HG03442 (cell line): Measurements from ENCODE around the gene PCDHGA7.
"Not testable (repeated sequence)": the region's sequence is repeated elsewhere in the genome, so short reads cannot be mapped to it uniquely, and the experiment has no call there.

Experiments
- ATAC-seq: cut with Tn5 transposase; IDR thresholded peaks from one replicate; pipeline ENCODE4 v1.9.1; 2021; ENCODE audit warnings: mild to moderate bottlenecking, moderate library complexity; ENCODE audit not compliant: unreplicated experiment

Gene PCDHGA7

DNA sequence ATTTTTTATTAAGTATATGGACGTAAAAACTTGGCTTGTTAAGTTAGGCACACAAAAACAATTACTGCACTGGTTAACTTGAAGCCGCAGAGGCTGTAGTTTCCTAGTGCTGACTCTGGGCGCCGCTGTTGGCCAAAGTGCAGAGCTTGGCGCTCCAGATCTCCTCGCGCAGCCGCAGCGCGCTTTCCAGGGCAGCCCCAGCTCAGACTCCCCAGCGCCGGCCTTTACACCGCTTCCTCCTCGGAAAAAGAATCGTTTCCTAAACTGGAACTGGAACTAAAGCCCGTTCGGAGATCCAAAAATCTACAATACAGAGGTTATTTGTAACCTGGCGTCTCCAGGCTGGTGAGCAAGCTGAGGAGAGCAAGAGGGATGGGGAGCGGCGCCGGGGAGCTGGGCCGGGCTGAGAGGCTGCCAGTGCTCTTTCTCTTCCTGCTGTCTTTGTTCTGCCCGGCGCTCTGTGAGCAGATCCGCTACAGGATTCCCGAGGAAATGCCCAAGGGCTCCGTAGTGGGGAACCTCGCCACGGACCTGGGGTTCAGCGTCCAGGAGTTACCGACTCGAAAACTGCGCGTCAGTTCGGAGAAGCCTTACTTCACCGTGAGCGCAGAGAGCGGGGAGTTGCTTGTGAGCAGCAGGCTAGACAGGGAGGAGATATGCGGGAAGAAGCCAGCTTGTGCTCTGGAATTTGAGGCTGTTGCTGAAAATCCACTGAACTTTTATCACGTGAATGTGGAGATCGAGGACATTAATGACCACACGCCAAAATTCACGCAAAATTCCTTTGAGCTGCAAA is 15.4 kb downstream of the PCDHGA7 start, which contains the start of gene PCDHGB5:
TSS of gene PCDHGB5 (plus strand) at position 192 of the 796 bp plus-strand sequence. CDS start at position 373, 181 bp downstream.
- peak; percentile 78 for ATAC-seq

DNA sequence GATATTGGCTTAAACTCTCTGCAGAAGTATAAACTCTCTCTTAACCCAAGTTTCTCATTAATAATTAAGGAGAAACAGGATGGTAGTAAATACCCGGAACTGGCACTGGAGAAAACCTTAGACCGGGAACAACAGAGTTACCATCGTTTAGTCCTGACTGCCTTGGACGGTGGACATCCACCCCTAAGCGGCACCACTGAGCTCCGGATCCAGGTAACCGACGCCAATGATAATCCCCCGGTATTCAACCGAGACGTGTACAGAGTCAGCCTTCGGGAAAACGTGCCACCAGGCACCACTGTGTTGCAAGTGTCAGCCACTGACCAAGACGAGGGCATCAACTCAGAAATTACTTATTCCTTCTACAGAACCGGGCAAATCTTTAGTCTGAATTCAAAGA is 16.1 kb downstream of the PCDHGA7 start:
- no peak for ATAC-seq

DNA sequence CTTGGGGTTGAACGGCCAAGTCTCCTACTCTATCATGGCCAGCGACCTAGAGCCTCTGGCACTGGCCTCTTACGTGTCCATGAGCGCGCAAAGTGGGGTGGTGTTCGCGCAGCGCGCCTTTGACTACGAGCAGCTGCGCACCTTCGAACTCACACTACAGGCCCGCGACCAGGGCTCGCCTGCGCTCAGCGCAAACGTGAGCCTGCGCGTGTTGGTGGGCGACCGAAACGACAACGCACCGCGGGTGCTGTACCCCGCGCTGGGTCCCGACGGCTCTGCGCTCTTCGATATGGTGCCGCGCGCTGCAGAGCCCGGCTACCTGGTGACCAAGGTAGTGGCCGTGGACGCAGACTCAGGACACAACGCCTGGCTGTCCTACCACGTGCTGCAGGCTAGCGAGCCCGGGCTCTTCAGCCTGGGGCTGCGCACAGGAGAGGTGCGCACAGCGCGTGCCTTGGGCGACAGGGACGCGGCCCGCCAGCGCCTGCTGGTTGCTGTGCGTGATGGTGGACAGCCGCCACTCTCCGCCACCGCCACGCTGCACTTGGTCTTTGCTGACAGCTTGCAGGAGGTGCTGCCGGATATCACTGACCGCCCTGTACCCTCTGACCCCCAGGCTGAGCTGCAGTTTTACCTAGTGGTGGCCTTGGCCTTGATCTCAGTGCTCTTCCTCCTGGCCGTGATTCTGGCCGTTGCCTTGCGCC is 17.2 kb downstream of the PCDHGA7 start:
- no peak for ATAC-seq

DNA sequence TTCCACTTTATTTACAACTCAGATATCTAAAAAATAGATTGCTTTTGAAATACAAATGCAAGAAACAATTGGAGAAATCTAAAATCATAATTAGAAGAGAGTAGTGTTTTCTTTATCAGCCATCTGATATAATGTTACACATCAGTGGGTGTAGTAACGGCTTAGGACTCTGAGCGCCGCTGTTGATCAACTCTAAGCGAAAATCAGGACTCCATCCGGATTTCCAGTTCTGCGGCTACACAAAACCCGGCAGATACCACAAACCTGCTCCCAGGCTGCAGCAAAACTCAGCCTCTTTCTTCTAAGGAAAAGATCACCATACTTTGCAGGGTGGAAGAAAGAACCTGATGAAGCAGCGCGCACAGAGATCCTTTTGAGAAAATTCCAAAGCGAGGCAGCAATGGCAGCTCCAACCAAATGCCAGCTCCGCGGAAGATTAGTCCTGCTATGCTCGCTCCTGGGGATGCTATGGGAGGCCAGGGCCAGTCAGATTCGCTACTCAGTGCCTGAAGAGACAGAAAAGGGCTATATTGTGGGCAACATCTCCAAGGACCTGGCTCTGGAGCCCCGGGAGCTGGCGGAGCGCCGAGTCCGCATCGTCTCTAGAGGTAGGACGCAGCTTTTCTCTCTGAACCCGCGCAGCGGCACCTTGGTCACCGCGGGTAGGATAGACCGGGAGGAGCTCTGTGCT is 20.2 kb downstream of the PCDHGA7 start, which contains the start of gene PCDHGA9:
TSS of gene PCDHGA9 (plus strand) at position 226 of the 691 bp plus-strand sequence. CDS start at position 401, 175 bp downstream.
- no peak for ATAC-seq

GRCh38 chr5:141403387-141403786 is 20.8 kb downstream of the PCDHGA7 start:
- no peak for ATAC-seq

GRCh38 chr5:141407790-141408505 is 25.4 kb downstream of the PCDHGA7 start, which contains the start of gene PCDHGB6:
PCDHGB6 (plus strand) TSS chr5:141408021; CDS start chr5:141408203, 182 bp downstream.
- peak; percentile 38 for ATAC-seq

DNA sequence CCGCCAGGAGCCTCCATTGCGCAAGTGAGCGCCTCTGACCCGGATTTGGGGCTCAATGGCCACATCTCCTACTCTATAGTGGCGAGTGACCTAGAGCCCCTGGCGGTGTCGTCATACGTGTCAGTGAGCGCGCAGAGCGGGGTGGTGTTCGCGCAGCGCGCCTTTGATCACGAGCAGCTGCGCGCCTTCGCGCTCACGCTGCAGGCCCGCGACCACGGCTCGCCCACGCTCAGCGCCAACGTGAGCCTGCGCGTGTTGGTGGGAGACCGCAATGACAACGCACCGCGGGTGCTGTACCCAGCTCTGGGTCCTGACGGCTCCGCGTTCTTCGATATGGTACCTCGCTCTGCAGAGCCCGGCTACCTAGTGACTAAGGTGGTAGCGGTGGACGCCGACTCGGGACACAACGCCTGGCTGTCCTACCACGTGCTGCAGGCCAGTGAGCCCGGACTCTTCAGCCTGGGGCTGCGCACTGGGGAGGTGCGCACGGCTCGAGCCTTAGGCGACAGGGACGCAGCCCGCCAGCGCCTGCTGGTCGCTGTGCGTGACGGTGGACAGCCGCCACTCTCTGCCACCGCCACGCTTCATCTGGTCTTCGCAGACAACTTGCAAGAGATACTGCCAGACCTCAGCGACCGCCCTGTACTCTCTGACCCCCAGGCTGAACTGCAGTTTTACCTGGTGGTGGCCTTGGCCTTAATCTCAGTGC is 27.2 kb downstream of the PCDHGA7 start:
- no peak for ATAC-seq

- ATAC-seq, result no peak
Observed at GRCh38 chr5:141411575-141411974, 29.0 kb downstream of the PCDHGA7 start.

DNA sequence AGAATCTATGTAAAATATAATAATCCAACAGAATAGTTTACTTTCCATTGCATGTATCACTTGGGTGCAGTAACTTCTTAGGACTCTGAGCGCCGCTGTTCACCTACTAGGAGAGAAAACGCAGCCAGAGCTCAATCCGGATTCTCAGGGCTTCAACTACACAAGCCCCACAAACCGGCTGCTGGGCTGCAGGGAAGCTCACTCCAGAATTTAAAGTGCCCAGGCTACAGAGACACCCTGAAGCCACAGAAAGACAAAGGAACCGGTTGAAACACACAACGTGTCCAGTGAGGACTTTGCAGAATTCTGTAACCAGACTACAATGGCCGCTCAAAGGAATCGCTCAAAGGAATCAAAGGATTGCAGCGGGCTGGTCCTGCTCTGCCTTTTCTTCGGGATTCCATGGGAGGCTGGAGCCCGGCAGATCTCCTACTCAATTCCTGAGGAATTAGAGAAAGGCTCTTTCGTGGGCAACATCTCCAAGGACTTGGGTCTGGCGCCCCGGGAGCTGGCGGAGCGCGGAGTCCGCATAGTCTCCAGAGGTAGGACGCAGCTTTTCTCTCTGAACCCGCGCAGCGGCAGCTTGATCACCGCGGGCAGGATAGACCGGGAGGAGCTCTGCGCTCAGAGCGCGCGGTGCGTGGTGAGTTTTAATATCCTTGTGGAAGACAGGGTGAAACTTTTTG is 30.5 kb downstream of the PCDHGA7 start, which contains the start of gene PCDHGA10:
TSS of gene PCDHGA10 (plus strand) at position 134 of the 686 bp plus-strand sequence. CDS start at position 323, 189 bp downstream.
- peak; percentile 81 for ATAC-seq

DNA sequence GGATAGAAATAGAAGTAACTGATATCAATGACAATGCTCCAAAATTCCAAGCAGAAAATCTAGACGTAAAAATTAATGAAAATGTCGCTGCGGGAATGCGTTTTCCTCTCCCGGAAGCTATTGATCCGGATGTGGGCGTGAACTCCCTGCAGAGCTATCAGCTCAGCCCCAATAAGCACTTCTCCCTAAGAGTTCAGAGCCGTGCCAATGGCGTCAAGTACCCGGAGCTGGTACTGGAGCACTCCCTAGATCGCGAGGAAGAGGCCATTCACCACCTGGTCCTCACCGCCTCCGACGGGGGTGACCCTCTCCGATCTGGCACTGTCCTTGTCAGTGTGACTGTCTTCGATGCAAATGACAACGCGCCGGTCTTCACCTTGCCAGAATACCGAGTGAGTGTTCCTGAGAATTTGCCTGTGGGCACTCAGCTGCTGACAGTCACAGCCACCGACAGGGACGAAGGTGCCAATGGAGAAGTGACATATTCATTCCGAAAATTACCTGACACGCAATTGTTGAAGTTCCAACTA is 31.1 kb downstream of the PCDHGA7 start:
- ATAC-seq, result no peak

DNA sequence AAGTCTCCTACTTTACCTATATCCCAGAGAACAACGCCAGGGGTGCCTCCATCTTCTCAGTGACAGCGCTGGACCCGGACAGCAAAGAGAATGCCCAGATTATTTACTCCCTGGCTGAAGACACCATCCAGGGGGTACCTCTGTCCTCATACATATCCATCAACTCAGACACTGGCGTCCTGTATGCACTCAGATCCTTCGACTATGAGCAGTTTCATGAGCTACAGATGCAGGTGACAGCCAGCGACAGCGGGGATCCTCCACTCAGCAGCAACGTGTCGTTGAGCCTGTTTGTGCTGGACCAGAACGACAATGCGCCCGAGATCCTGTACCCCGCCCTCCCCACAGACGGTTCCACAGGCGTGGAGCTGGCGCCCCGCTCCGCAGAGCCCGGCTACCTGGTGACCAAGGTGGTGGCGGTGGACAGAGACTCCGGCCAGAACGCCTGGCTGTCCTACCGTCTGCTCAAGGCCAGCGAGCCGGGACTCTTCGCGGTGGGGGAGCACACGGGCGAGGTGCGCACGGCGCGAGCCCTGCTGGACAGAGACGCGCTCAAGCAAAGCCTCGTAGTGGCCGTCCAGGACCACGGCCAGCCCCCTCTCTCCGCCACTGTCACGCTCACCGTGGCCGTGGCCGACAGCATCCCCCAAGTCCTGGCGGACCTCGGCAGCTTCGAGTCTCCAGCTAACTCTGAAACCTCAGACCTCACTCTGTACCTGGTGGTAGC is 32.2 kb downstream of the PCDHGA7 start:
- ATAC-seq, result not testable (repeated sequence)

GRCh38 chr5:141415275-141415618 is 32.7 kb downstream of the PCDHGA7 start:
- ATAC-seq, result not testable (repeated sequence)

DNA sequence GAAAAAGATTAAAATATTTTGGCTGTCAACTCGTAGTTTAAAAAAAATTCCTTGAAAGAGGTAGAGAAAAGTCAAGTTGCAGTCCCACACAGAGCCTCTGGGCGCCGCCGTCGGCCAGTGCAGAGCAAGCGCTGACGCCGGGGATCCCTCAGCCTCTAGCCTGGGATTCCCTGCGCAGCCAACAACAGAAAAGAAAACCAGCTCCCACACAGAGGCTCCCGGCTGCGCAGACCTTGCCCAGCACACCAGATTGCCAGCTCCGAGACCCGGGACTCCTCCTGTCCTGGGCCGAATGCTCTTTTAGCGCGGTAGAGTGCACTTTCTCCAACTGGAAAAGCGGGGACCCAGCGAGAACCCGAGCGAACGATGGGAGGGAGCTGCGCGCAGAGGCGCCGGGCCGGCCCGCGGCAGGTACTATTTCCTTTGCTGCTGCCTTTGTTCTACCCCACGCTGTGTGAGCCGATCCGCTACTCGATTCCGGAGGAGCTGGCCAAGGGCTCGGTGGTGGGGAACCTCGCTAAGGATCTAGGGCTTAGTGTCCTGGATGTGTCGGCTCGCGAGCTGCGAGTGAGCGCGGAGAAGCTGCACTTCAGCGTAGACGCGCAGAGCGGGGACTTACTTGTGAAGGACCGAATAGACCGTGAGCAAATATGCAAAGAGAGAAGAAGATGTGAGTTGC is 35.1 kb downstream of the PCDHGA7 start, which contains the start of gene PCDHGB7:
TSS of gene PCDHGB7 (plus strand) at position 184 of the 679 bp plus-strand sequence. CDS start at position 367, 183 bp downstream.
- peak; percentile 67 for ATAC-seq

DNA sequence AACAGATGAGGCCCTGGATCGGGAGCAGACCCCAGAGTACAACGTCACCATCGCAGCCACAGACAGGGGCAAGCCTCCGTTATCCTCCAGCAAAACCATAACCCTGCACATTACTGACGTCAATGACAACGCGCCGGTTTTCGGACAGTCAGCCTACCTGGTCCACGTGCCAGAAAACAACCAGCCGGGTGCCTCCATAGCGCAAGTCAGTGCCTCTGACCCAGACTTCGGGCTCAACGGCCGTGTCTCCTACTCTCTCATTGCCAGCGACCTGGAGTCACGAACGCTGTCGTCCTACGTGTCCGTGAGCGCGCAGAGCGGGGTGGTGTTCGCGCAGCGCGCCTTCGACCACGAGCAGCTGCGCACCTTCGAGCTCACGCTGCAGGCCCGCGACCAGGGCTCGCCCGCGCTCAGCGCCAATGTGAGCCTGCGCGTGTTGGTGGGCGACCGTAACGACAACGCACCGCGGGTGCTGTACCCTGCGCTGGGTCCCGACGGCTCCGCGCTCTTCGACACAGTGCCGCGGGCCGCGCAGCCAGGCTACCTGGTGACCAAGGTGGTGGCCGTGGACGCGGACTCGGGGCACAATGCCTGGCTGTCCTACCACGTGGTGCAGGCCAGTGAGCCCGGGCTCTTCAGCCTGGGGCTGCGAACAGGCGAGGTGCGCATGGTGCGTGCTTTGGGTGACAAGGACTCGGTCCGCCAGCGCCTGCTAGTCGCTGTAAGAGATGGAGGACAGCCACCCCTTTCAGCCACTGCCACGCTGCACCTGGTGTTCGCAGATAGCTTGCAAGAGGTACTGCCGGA is 36.7 kb downstream of the PCDHGA7 start:
- no peak for ATAC-seq

DNA sequence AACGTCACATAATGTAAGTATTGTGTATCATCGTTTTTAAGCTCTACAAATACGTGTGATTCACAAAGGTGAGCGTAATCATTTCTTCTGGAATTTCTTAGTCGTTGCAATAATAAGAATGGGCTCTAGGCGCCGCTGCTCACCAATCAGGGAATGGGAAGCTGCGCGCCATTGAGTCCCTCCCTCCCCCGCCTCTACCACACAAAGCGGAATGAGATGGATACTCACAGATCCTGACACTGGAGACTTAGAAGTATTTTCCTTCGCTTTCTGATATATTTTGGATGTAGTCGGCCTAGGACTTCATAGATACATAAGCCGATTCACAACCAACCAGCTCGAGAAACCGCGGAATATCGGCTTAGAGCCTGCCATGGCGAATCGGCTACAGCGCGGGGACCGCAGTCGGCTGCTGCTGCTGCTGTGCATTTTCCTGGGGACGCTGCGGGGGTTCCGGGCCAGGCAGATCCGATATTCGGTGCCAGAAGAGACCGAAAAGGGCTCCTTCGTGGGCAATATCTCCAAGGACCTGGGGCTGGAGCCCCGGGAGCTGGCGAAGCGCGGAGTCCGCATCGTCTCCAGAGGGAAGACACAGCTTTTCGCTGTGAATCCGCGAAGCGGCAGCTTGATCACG is 38.4 kb downstream of the PCDHGA7 start, which contains the start of gene PCDHGA11:
TSS of gene PCDHGA11 (plus strand) at position 197 of the 634 bp plus-strand sequence. CDS start at position 374, 177 bp downstream.
- peak; percentile 59 for ATAC-seq

DNA sequence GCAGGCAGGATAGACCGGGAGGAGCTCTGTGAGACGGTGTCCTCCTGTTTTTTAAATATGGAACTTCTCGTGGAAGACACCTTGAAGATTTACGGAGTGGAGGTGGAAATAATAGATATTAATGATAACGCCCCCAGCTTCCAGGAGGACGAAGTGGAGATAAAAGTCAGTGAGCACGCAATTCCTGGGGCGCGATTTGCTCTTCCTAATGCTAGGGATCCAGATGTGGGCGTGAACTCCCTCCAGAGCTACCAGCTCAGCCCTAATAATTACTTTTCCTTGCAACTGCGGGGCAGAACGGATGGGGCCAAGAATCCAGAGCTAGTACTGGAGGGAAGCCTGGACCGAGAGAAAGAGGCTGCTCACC is 38.9 kb downstream of the PCDHGA7 start:
- ATAC-seq, result no peak
